PC-3 (cell line): Measurements from ENCODE around the gene BCL11A. TPM values are rescaled to one million over a fixed set of nuclear protein-coding genes. Genes with fewer than 3 reads are reported as not detected.

Source experiments
- ATAC-seq: fragments of 200-7000 bp; cut with Tn5 transposase; 2 replicates; pipeline ENCODE4 v1.9.1; 2020; ENCODE audit warnings: mild to moderate bottlenecking, moderate library complexity
- BruUV-seq: library from RNA; stranded (reverse); fragments of 400-500 nt; replicated peaks from 2 replicates; lab custom pipeline; 2021; lab: Mats Ljungman, UMichigan
- CTCF ChIA-PET: fragments of 300-600 bp; sonication (Branson Sonifier 250); formaldehyde crosslinking; loops from one replicate; lab custom pipeline; 2022; ENCODE audit warnings: antibody characterized with exemption; lab: Charles Lee
- POLR2A ChIA-PET: fragments of 300-600 bp; sonication (Branson Sonifier 250); formaldehyde crosslinking; loops from one replicate; lab custom pipeline; 2022; ENCODE audit warnings: antibody characterized with exemption; ENCODE audit not compliant: unreplicated experiment; lab: Charles Lee
- DNase-seq: peaks from one replicate; pipeline ENCODE4 v3.0.0-alpha.2; 2015
- H2AFZ ChIP-seq: fragments of 300-600 bp; sonication (generic); 2 replicates; pipeline ENCODE4 v1.6.0; 2016; ENCODE audit warnings: antibody characterized with exemption, low read length
- H3F3A ChIP-seq: fragments of 300-600 bp; sonication (generic); one replicate; pipeline ENCODE4 v1.6.0; 2017; ENCODE audit warnings: antibody characterized with exemption, low read length, control low read depth, mild to moderate bottlenecking; ENCODE audit not compliant: unreplicated experiment
- H3K27ac ChIP-seq: fragments of 300-600 bp; sonication (generic); 2 replicates; pipeline ENCODE4 v1.5.1; 2016; ENCODE audit warnings: mild to moderate bottlenecking, low read length
- H3K27me3 ChIP-seq: fragments of 300-600 bp; sonication (generic); 2 replicates; pipeline ENCODE4 v1.6.1; 2016; ENCODE audit warnings: low read length, mixed read lengths
- H3K36me3 ChIP-seq: fragments of 300-600 bp; sonication (generic); 2 replicates; pipeline ENCODE4 v1.6.1; 2016; ENCODE audit warnings: low read depth, mixed run types, low read length, mixed read lengths
- H3K4me1 ChIP-seq: fragments of 300-600 bp; sonication (generic); 2 replicates; pipeline ENCODE4 v1.5.1; 2016; ENCODE audit warnings: low read length; ENCODE audit not compliant: insufficient read depth
- H3K4me2 ChIP-seq: fragments of 300-600 bp; sonication (generic); 2 replicates; pipeline ENCODE4 v1.6.0; 2016; ENCODE audit warnings: low read length
- H3K4me3 ChIP-seq: fragments of 300-600 bp; sonication (generic); 2 replicates; pipeline ENCODE4 v1.5.1; 2016; ENCODE audit warnings: mild to moderate bottlenecking, low read length, mixed read lengths
- H3K79me2 ChIP-seq: fragments of 300-600 bp; sonication (generic); 2 replicates; pipeline ENCODE4 v1.6.1; 2017; ENCODE audit warnings: low read length, mixed read lengths
- H3K9ac ChIP-seq: fragments of 300-600 bp; sonication (generic); 2 replicates; pipeline ENCODE4 v1.6.0; 2016; ENCODE audit warnings: mild to moderate bottlenecking, low read length
- H3K9me2 ChIP-seq: fragments of 300-600 bp; sonication (generic); replicated peaks from 2 replicates; pipeline ENCODE4 v1.6.1; 2016; ENCODE audit warnings: mixed run types, low read length, mixed read lengths
- H3K9me3 ChIP-seq: fragments of 300-600 bp; sonication (generic); 2 replicates; pipeline ENCODE4 v1.6.1; 2016; ENCODE audit warnings: low read length, mixed read lengths
- H4K20me1 ChIP-seq: fragments of 300-600 bp; sonication (generic); 2 replicates; pipeline ENCODE4 v1.6.1; 2016; ENCODE audit warnings: low read length, mixed read lengths
- CTCF ChIP-seq: fragments of 300-600 bp; sonication (generic); conservative IDR thresholded peaks from 2 replicates; pipeline ENCODE4 v1.5.1; 2017; ENCODE audit warnings: antibody characterized with exemption, low read depth, mild to moderate bottlenecking, low read length
- EZH2 ChIP-seq: fragments of 300-600 bp; sonication (generic); IDR thresholded peaks from one replicate; pipeline ENCODE4 v1.6.1; 2017; ENCODE audit warnings: antibody characterized with exemption, mild to moderate bottlenecking, low read length; ENCODE audit not compliant: unreplicated experiment
- EZH2phosphoT487 ChIP-seq: fragments of 300-600 bp; sonication (generic); IDR thresholded peaks from 2 replicates; pipeline ENCODE4 v1.6.1; 2018; ENCODE audit warnings: mild to moderate bottlenecking, antibody characterized with exemption, low read length, borderline replicate concordance
- intact Hi-C: fragments of 100-400 bp; cut with micrococcal nuclease; formaldehyde crosslinking; loops from 2 replicates; pipeline ENCODE4 v1.9.0; 2023
- total RNA-seq: library from RNA; depleted of rRNA; stranded (reverse); fragments of >200 nt; gene quantifications from 2 replicates; pipeline ENCODE4 v1.2.3, GENCODE V29; 2014

The BCL11A gene
- total RNA-seq, 1 experiment from 2014 or later, result 4.6 TPM

- no peak overlapping the region for H3K27ac ChIP-seq
- no peaks in the 10 kb centered on the region for H4K20me1 ChIP-seq
- H3K4me1 ChIP-seq, result no peaks in the 10 kb centered on the region
- H3K9me3 ChIP-seq, result no peaks in the 10 kb centered on the region
- no TSS peak for BruUV-seq
- no peak overlapping the region for H3K4me2 ChIP-seq
- H3K79me2 ChIP-seq, result no peaks in the 10 kb centered on the region
- no peaks in the 10 kb centered on the region for H3K27me3 ChIP-seq
- intact Hi-C loops, result no loop called here
- H2AFZ ChIP-seq, result no peak overlapping the region
- no peaks in the 10 kb centered on the region for H3K36me3 ChIP-seq
- no peak for DNase-seq
- POLR2A ChIA-PET, result no interaction called here
- no peaks in the 10 kb centered on the region for H3F3A ChIP-seq
- no peak for ATAC-seq
- H3K9ac ChIP-seq, result no peak overlapping the region
- no peaks in the 10 kb centered on the region for H3K9me2 ChIP-seq
- CTCF ChIA-PET, result no interaction called here
- H3K4me3 ChIP-seq, result no peak overlapping the region
- TF ChIP-seq EZH2phosphoT487, result no peak
- no peak for TF ChIP-seq CTCF
- TF ChIP-seq EZH2, result no peak
Observed at GRCh38 chr2:60522462-60522861, 31.0 kb downstream of the BCL11A start.

- Histone ChIP-seq H3K79me2 (no peaks in the 10 kb centered on the region), H3K4me2 (no peak overlapping the region), H3F3A (no peaks in the 10 kb centered on the region), H3K27me3 (no peaks in the 10 kb centered on the region), H3K9me2 (no peaks in the 10 kb centered on the region), H2AFZ (no peak overlapping the region), H3K4me1 (0 out of 2 replicates have a peak, but pooled peaks cover 2% of the 10 kb centered on the region), H3K27ac (no peak overlapping the region), H3K36me3 (no peaks in the 10 kb centered on the region), H4K20me1 (no peaks in the 10 kb centered on the region), H3K9me3 (no peaks in the 10 kb centered on the region), H3K4me3 (no peak overlapping the region), H3K9ac (no peak overlapping the region)
- ATAC-seq (no peak), DNase-seq (no peak)
- TF ChIP-seq EZH2phosphoT487 (no peak), EZH2 (no peak), CTCF (no peak)
- BruUV-seq, result no TSS peak
- ChIA-PET POLR2A (no interaction called here), CTCF (no interaction called here)
- intact Hi-C loops, result no loop called here
Observed at GRCh38 chr2:60521626-60522025, 31.8 kb downstream of the BCL11A start.

- ChIA-PET CTCF (no interaction called here), POLR2A (no interaction called here)
- Histone ChIP-seq H4K20me1 (no peaks in the 10 kb centered on the region), H3K27me3 (no peaks in the 10 kb centered on the region), H3K4me3 (no peak overlapping the region), H3K9me2 (no peaks in the 10 kb centered on the region), H3K79me2 (no peaks in the 10 kb centered on the region), H2AFZ (no peak overlapping the region), H3K9me3 (no peaks in the 10 kb centered on the region), H3K4me1 (peaks cover 8% of the 10 kb centered on the region; the same call in 1 of the 2 replicates), H3K4me2 (no peak overlapping the region), H3F3A (no peaks in the 10 kb centered on the region), H3K36me3 (no peaks in the 10 kb centered on the region), H3K27ac (no peak overlapping the region), H3K9ac (no peak overlapping the region)
- ATAC-seq, result no peak
- intact Hi-C loops, result no loop called here
- BruUV-seq, result no TSS peak
- TF ChIP-seq EZH2 (no peak), EZH2phosphoT487 (no peak), CTCF (no peak)
- no peak for DNase-seq
Observed at GRCh38 chr2:60520917-60521539, 32.4 kb downstream of the BCL11A start.
